Stimulated activated CD8-positive, alpha-beta memory T cell treated with anti-CD3 and anti-CD28 coated beads, Interleukin-12 subunit alpha, Interleukin-12 subunit beta, amount 100 ng/mL, for 1 hour (primary cell): Measurements from ENCODE around the gene PIK3R5.
"Not testable (repeated sequence)": the region's sequence is repeated elsewhere in the genome, so short reads cannot be mapped to it uniquely, and the experiment has no call there.

ENCODE experiments used
- DNase-seq: peaks from one replicate; pipeline ENCODE4 v3.0.0-alpha.2; 2020; ENCODE audit warnings: low read depth

The PIK3R5 gene

GRCh38 chr17:8859027-8859803 is 106.3 kb downstream of the PIK3R5 start:
- no peak for DNase-seq

GRCh38 chr17:8857919-8858318 is 107.6 kb downstream of the PIK3R5 start:
- DNase-seq, result no peak

- no peak for DNase-seq
These were observed 108.5 kb downstream of the PIK3R5 start for GRCh38 chr17:8856869-8857575.

GRCh38 chr17:8856205-8856603 is 109.3 kb downstream of the PIK3R5 start:
- not testable (repeated sequence) for DNase-seq

GRCh38 chr17:8855477-8856204 is 109.9 kb downstream of the PIK3R5 start:
- no peak for DNase-seq

- no peak for DNase-seq
These were observed 113.9 kb downstream of the PIK3R5 start for GRCh38 chr17:8851600-8851999.

GRCh38 chr17:8849311-8850041 is 116.0 kb downstream of the PIK3R5 start:
- no peak for DNase-seq

- DNase-seq, result no peak
These were observed 117.6 kb downstream of the PIK3R5 start for GRCh38 chr17:8847891-8848290.

GRCh38 chr17:8846768-8847211 is 118.7 kb downstream of the PIK3R5 start:
- DNase-seq, result no peak

- no peak for DNase-seq
These were observed 121.0 kb downstream of the PIK3R5 start for GRCh38 chr17:8844229-8845218.

GRCh38 chr17:8843344-8843743 is 122.2 kb downstream of the PIK3R5 start:
- no peak for DNase-seq

- DNase-seq, result no peak
These were observed 123.7 kb downstream of the PIK3R5 start for GRCh38 chr17:8841844-8842243.

- DNase-seq, result no peak
These were observed 126.0 kb downstream of the PIK3R5 start for GRCh38 chr17:8839410-8839935.

GRCh38 chr17:8838551-8839095 is 126.9 kb downstream of the PIK3R5 start:
- no peak for DNase-seq

- no peak for DNase-seq
These were observed 127.9 kb downstream of the PIK3R5 start for GRCh38 chr17:8837563-8838075.

GRCh38 chr17:8836821-8837562 is 128.5 kb downstream of the PIK3R5 start:
- DNase-seq, result no peak

GRCh38 chr17:8835631-8836364 is 129.7 kb downstream of the PIK3R5 start:
- no peak for DNase-seq

GRCh38 chr17:8835106-8835505 is 130.4 kb downstream of the PIK3R5 start:
- DNase-seq, result no peak
